Measurements from ENCODE around the gene DLG1. TPM values are rescaled to one million over a fixed set of nuclear protein-coding genes. Genes with fewer than 3 reads are reported as not detected.

DLG1 gene
- total RNA-seq, 1 donor from 2014 or later: 84.1 TPM

- no peak for DNase-seq
- H3K36me3 Mint-ChIP-seq (ENCODE audit: low read depth): no peaks in the 10 kb centered on the region
- H3K4me1 Mint-ChIP-seq: peaks cover 40% of the 10 kb centered on the region
- H3K27ac Mint-ChIP-seq: peak overlapping the region; percentile 57
- H3K9me3 Mint-ChIP-seq: no peaks in the 10 kb centered on the region
- peaks cover 21% of the 10 kb centered on the region for H3K27me3 Mint-ChIP-seq
- no peak overlapping the region for H3K4me3 Mint-ChIP-seq
- intact Hi-C loops (cut with micrococcal nuclease): loop anchor here (1.0 to 2.0 kb wide), 2 partner anchors 9 to 14 kb away; no protein-coding TSS in a partner anchor
Measured at GRCh38 chr3:197306374-197307086, 8.1 kb upstream of the DLG1 start.

GRCh38 chr3:197305854-197306253 is 7.4 kb upstream of the DLG1 start:
- Mint-ChIP-seq H3K4me3 (peak overlapping the region; percentile 22), H3K9me3 (no peaks in the 10 kb centered on the region), H3K27me3 (peaks cover 24% of the 10 kb centered on the region), H3K27ac (peak overlapping the region; percentile 44), H3K36me3 (ENCODE audit: low read depth) (no peaks in the 10 kb centered on the region), H3K4me1 (peaks cover 33% of the 10 kb centered on the region)
- peak; percentile 72 for DNase-seq
- intact Hi-C loops (cut with micrococcal nuclease): loop anchor here (1.0 to 2.0 kb wide), 2 partner anchors 9 to 15 kb away; no protein-coding TSS in a partner anchor

- Mint-ChIP-seq H3K27ac (no peak overlapping the region), H3K9me3 (no peaks in the 10 kb centered on the region), H3K27me3 (peaks cover 39% of the 10 kb centered on the region), H3K4me3 (no peak overlapping the region), H3K4me1 (peaks cover 28% of the 10 kb centered on the region), H3K36me3 (ENCODE audit: low read depth) (no peaks in the 10 kb centered on the region)
- intact Hi-C loops (cut with micrococcal nuclease): no loop called here
- no peak for DNase-seq
Measured at GRCh38 chr3:197303452-197303851, 5.0 kb upstream of the DLG1 start.

- Mint-ChIP-seq H3K27ac (no peak overlapping the region), H3K4me3 (no peak overlapping the region), H3K36me3 (ENCODE audit: low read depth) (no peaks in the 10 kb centered on the region), H3K9me3 (no peaks in the 10 kb centered on the region), H3K27me3 (peaks cover 39% of the 10 kb centered on the region), H3K4me1 (peaks cover 26% of the 10 kb centered on the region)
- intact Hi-C loops (cut with micrococcal nuclease): no loop called here
- DNase-seq: no peak
Measured at GRCh38 chr3:197302696-197303341, 4.4 kb upstream of the DLG1 start.

- Mint-ChIP-seq H3K4me1 (peaks cover 24% of the 10 kb centered on the region), H3K9me3 (no peaks in the 10 kb centered on the region), H3K4me3 (no peak overlapping the region), H3K36me3 (ENCODE audit: low read depth) (peaks cover 2% of the 10 kb centered on the region), H3K27ac (no peak overlapping the region), H3K27me3 (peaks cover 39% of the 10 kb centered on the region)
- no peak for DNase-seq
- intact Hi-C loops (cut with micrococcal nuclease): no loop called here
Measured at GRCh38 chr3:197302033-197302432, 3.6 kb upstream of the DLG1 start.

- Mint-ChIP-seq H3K27ac (no peak overlapping the region), H3K9me3 (no peaks in the 10 kb centered on the region), H3K4me3 (no peak overlapping the region), H3K4me1 (peaks cover 25% of the 10 kb centered on the region), H3K27me3 (peaks cover 37% of the 10 kb centered on the region), H3K36me3 (ENCODE audit: low read depth) (peaks cover 12% of the 10 kb centered on the region)
- intact Hi-C loops (cut with micrococcal nuclease): no loop called here
- no peak for DNase-seq
Measured at GRCh38 chr3:197300361-197300760, 1.9 kb upstream of the DLG1 start.

- H3K9me3 Mint-ChIP-seq: no peaks in the 10 kb centered on the region
- H3K27ac Mint-ChIP-seq: peak overlapping the region; percentile 98
- H3K27me3 Mint-ChIP-seq: peaks cover 35% of the 10 kb centered on the region
- H3K4me1 Mint-ChIP-seq: peaks cover 25% of the 10 kb centered on the region
- intact Hi-C loops (cut with micrococcal nuclease): loop anchor here (5.0 kb wide), 1 partner anchor 158 kb away; no protein-coding TSS in a partner anchor
- peaks cover 16% of the 10 kb centered on the region for H3K36me3 Mint-ChIP-seq (ENCODE audit: low read depth)
- H3K4me3 Mint-ChIP-seq: peak overlapping the region; percentile 97
- peak; percentile 82 for DNase-seq
Measured at GRCh38 chr3:197298945-197299854, 788 bp upstream of the DLG1 start.

GRCh38 chr3:197297476-197298340 is 704 bp downstream of the DLG1 start:
- Mint-ChIP-seq H3K36me3 (ENCODE audit: low read depth) (peaks cover 23% of the 10 kb centered on the region), H3K9me3 (no peaks in the 10 kb centered on the region), H3K4me1 (peaks cover 29% of the 10 kb centered on the region), H3K4me3 (peak overlapping the region; percentile 97), H3K27ac (peak overlapping the region; percentile 98), H3K27me3 (peaks cover 25% of the 10 kb centered on the region)
- intact Hi-C loops (cut with micrococcal nuclease): loop anchor here (1.0 to 5.0 kb wide), 2 partner anchors 9 to 160 kb away; no protein-coding TSS in a partner anchor
- peak; percentile 97 for DNase-seq

- Mint-ChIP-seq H3K27me3 (peaks cover 18% of the 10 kb centered on the region), H3K9me3 (no peaks in the 10 kb centered on the region), H3K4me3 (peak overlapping the region; percentile 97), H3K36me3 (ENCODE audit: low read depth) (peaks cover 28% of the 10 kb centered on the region), H3K4me1 (peaks cover 34% of the 10 kb centered on the region), H3K27ac (peak overlapping the region; percentile 93)
- peak; percentile 70 for DNase-seq
- intact Hi-C loops (cut with micrococcal nuclease): loop anchor here (1.0 to 5.0 kb wide), 2 partner anchors 9 to 160 kb away; no protein-coding TSS in a partner anchor
Measured at GRCh38 chr3:197297002-197297401, 1.4 kb downstream of the DLG1 start.

GRCh38 chr3:197296545-197296944 is 1.9 kb downstream of the DLG1 start:
- peaks cover 39% of the 10 kb centered on the region for H3K4me1 Mint-ChIP-seq
- no peaks in the 10 kb centered on the region for H3K9me3 Mint-ChIP-seq
- H3K4me3 Mint-ChIP-seq: peak overlapping the region; percentile 97
- H3K27ac Mint-ChIP-seq: no peak overlapping the region
- peaks cover 18% of the 10 kb centered on the region for H3K27me3 Mint-ChIP-seq
- H3K36me3 Mint-ChIP-seq (ENCODE audit: low read depth): peaks cover 33% of the 10 kb centered on the region
- no peak for DNase-seq
- intact Hi-C loops (cut with micrococcal nuclease): loop anchor here (5.0 kb wide), 1 partner anchor 161 kb away; no protein-coding TSS in a partner anchor

- H3K9me3 Mint-ChIP-seq: no peaks in the 10 kb centered on the region
- no peak overlapping the region for H3K27ac Mint-ChIP-seq
- peaks cover 46% of the 10 kb centered on the region for H3K4me1 Mint-ChIP-seq
- peaks cover 38% of the 10 kb centered on the region for H3K36me3 Mint-ChIP-seq (ENCODE audit: low read depth)
- no peak for DNase-seq
- peak overlapping the region; percentile 49 for H3K4me3 Mint-ChIP-seq
- peaks cover 15% of the 10 kb centered on the region for H3K27me3 Mint-ChIP-seq
- intact Hi-C loops (cut with micrococcal nuclease): loop anchor here (5.0 kb wide), 1 partner anchor 161 kb away; no protein-coding TSS in a partner anchor
Measured at GRCh38 chr3:197295871-197296270, 2.5 kb downstream of the DLG1 start.

GRCh38 chr3:197293605-197294237 is 4.7 kb downstream of the DLG1 start:
- Mint-ChIP-seq H3K4me3 (no peak overlapping the region), H3K27me3 (no peaks in the 10 kb centered on the region), H3K4me1 (peaks cover 41% of the 10 kb centered on the region), H3K9me3 (no peaks in the 10 kb centered on the region), H3K27ac (no peak overlapping the region), H3K36me3 (ENCODE audit: low read depth) (peaks cover 50% of the 10 kb centered on the region)
- DNase-seq: no peak
- intact Hi-C loops (cut with micrococcal nuclease): no loop called here
